C1 segment of cervical spinal cord (tissue), 14 donors: ENCODE data around the gene CAMTA1.

Experiments used
- DNase-seq, 14 donors: peaks; one replicate each; lab custom pipeline; 2025; lab: John Stamatoyannopoulos, UW

The CAMTA1 gene

GRCh38 chr1:7280347-7280960, 495.2 kb downstream of the CAMTA1 start:
- DNase-seq, result no peak

DNA sequence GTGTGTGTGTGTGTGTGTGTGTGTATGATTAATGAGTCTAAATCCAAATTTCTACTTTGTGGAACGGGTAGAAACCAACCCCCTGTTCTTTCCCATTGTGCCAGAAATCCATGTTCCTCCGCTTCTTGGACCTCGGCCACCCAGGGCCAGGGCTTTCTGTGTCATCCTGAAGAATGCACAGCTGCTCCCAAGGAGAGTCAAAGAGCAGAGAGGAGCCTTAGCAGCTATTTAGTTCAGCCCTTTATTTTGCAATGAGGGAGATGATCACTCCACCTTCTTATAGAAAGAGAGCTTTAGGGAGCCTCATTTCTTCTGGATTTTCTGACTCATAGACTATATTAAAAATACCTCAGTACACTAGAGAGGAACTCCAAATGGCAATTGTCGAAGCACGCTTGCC, 496.6 kb downstream of the CAMTA1 start:
- DNase-seq, result peak in 1 of 14 donors; percentile 3

DNA sequence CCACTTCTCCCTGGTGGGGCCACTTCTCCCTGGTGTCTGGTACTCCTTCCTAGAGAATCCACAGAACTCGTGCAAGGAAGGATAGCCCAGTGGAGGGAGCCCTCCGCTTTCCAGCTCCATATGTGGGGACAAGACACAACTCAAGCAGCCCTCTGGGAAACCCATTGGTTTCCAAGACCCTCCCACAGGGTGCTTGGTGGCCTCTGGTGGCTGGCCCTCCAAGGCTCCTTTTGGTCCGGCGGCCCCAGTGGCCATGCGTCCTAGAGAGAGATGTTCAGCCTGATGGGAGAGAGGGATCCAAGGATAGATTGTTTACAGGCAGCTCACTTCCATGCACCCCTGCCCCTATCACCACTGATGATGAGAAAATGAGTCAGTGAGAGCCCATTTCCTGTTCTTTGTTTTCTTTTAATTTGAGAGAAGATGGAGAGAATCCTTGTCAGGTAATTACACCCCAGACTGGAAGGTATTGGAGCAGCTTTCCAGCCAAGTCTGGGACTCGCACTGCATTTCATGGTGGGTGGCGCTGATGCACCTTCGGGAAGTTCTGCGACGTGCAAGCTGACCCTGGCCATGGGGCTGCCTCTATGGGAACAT, 499.7 kb downstream of the CAMTA1 start:
- no peak for DNase-seq

DNA sequence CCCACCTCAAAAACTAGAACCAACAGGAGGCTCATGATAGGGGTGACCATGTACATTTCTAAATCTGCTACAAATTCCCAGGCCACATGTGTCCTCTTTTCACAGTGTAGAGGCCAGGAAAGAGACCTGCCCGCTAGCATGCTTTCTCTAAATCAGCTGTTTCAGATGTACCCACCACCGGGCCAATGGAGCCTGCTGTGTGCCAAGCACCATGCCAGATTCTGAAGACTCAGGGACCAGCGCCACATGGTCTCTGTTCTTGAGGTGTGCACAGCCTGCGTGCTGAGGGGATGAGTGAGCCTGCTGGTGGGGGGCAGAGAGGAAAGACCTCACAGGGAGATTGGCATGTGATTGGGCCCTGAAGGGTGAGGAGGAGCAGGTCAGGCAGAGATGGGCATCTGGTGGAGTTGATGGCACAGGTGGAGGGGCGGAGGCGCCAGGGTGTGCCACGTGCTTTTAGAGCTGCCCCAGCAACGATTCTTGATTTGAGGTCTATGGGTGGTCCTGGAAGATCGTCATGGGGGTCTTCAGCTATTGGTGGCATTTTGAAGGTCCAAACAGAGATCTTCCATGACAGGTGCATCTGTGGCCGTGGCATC, 500.7 kb downstream of the CAMTA1 start:
- DNase-seq, result no peak

DNA sequence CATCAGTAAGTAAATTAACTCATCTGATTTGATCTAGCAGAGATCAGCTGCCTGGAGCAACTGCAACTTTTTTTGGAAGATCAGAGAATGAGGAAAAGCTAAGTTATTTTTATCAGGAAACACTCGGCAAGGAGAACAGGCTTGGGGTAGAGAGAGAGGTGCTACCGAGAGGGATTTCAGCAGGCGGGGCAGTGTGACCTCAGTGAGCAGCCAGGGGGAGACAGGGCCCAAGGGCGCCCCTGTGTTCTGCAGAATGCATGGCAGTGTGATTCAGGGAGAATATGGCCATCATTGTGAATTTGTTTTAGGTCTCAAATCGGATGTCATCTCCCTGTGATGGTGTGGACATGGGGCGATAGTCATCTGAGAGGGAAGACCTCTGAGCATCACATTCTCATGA, 501.8 kb downstream of the CAMTA1 start:
- DNase-seq, result no peak

- DNase-seq, result no peak
Observed at GRCh38 chr1:7288992-7289391, 503.7 kb downstream of the CAMTA1 start.

GRCh38 chr1:7289694-7290093, 504.4 kb downstream of the CAMTA1 start:
- no peak for DNase-seq

DNA sequence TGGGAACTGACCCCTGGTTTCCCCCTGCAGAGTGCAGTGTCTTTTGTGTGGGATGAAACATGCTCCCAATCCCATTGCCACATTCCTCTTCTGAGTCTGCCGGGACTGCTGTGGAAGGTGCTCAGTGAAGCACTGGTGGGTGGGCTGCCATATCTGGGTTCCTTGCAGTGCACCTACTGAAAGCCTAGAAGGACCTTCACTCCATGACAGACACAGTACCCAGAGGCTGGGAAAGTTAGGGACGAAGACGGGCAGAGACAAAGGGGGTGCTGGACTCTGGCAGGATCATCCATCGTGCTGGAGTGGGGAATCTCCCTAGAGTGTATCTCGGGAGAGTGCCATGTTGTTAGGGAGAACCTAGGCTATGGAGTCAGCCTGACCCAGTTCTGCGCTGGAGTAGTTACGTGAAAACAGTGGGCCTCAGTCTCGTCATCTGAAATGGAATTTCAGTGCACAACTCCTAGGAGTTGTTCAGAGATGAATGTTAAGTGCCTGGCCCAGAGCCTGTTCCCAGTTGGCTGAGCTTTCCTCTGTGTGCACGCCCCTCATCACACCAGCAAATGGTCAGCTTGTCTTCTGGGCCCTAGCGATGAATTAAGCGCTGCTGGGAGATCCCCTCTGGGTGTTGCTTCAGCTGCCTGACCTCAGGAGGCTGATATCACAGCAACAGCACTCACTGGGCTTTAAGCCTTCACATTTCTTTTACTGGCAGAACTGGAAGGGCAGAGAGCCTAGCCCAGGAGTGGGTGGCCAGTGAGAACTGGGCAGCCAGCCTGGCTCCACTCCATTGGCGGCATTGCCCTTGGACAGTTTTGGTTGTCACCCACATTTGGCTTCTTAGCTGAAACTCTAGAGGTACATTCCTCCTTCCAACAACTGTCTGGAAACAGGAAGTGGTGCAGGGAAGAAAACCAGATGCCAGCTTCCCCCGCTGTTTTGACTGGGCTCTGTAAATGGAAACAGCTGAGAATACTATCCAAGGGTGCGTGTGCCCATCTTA, 506.0 kb downstream of the CAMTA1 start:
- peak in 10 of 14 donors; percentile 10 to 85 (median 63) for DNase-seq

GRCh38 chr1:7292036-7292681, 506.9 kb downstream of the CAMTA1 start:
- DNase-seq, result no peak

GRCh38 chr1:7292714-7293419, 507.6 kb downstream of the CAMTA1 start:
- peak in 1 of 14 donors; percentile 76 for DNase-seq

DNA sequence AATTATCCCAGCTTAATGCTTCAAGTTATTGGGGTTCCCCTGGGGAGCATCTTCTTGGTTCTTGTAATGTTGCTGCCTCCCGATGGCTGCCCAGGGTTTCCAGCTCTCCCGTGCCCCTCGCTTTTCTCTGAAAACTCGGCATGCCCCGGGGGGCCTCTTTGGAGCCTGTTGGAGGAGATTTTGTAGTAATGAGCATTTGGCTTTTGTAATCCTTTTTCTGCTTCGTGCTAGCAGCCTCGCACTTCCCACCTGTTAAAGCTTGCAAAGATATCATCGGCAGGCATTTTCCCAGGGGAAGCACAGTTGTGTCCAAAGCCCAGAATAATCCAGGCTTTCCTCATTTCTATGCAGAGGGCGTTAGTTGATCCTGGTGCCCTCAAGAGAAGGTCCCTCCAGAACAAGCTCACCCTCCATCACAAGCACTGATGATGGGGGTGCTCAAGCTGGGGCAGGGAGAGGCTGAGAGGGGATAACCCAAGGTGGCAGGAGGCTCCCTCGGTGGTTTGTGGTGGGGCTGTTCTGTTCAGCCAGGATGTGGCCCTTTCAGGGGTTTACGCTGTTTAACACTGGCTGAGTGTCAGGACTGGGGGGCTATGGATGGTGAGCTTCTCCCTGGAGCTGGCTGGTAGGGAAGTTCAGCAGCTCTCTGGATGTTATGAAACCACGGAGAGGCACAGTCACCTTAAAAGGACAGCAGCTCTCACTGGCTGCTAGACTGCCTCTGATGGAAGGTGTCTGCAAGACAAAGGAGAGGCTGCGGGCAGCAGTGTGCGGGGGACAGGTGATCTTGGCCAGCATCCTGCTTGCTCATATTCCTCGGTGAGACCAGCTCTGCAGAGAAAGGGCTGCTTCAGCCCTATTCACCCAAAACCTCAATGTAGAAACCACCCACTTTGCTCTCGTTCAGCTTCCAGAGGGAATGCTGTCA, 508.7 kb downstream of the CAMTA1 start:
- no peak for DNase-seq

- DNase-seq, result no peak
Observed at GRCh38 chr1:7294636-7295035, 509.4 kb downstream of the CAMTA1 start.

GRCh38 chr1:7295946-7296345, 510.7 kb downstream of the CAMTA1 start:
- no peak for DNase-seq

DNA sequence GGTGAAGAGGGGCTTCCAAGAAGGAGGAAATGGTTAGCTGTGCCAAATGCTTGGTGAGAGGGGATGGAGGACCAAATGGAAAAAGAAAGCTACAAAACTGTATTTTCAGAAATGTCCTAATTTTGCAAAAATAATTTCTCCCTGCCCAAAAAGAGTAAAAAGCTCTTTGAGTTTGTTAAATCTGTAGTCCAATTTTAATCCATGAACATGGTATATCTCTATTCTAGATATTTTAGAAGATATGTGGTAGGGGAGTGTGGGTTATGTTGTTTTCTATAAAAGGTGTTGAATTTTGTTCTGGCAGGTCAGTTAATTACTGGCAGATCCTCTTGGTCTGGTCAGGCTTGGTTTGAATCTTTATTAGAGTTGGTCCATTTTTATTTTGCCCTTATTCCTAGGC, 511.7 kb downstream of the CAMTA1 start:
- DNase-seq, result no peak

GRCh38 chr1:7298145-7298544, 512.9 kb downstream of the CAMTA1 start:
- DNase-seq, result no peak

GRCh38 chr1:7298749-7299151, 513.5 kb downstream of the CAMTA1 start:
- no peak for DNase-seq

GRCh38 chr1:7299329-7299799, 514.1 kb downstream of the CAMTA1 start:
- peak in 11 of 14 donors; percentile 19 to 79 (median 47) for DNase-seq

DNA sequence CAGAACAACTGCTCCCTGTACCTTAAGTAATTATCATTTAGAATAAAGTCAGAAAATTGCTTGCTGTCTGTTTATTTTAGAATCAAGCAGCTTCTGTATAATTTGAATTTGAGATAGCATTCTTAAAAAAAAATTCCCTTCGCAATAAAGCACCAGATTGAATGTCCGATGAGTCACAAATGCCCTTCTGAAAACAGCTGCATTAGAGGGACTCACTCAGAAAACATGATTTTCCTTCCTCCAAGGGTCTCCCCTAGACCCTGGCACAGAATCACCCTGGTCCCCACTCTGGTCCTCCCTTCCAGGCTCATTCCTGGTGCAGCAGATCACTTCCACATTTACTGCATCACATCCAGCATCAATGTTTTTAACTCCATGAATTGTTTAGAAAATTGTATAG, 514.7 kb downstream of the CAMTA1 start:
- no peak for DNase-seq

DNA sequence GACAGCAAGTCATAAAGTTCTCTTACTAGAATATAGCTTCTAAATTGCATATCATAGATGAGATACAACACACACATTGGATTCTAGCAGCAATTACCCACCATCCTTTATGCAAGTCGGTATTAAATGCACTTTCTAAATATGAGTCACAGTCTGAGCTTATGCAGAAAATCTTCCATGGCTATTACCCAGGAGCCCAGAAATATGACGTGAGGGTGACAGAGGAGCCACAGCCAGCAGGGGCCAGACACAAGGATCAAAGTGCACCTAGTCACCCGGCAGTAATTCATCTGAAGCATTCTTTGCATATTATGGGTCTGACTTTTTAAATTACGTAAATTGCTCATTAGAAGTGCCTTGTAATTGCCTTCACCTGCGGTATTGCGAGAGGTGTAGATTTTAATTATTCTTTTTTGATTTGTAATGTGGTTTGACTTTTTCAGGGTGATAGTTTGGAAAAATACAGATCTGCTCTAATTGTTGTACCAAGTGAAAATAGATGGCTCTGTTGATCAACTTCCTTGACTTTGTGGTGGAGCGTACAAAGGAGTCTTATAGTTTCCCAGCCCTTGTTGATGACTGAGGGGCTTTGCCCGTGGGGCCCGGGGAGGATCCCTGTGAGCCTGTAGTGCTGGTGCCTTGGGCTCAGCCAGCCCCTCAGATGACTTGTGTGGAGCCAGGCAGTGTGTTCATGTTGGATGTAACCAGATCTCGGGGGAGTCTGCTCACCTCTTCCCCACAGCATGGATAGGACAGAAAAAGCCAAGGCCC, 515.8 kb downstream of the CAMTA1 start:
- DNase-seq, result no peak
